NCI-H1092 treated with DMSO at 0.1 percent for 48 hours (cell line): ENCODE results near the gene NACC2.
"Not testable (repeated sequence)": the region's sequence is repeated elsewhere in the genome, so short reads cannot be mapped to it uniquely, and the experiment has no call there.

ENCODE experiments used
- DNase-seq: peaks from one replicate; lab custom pipeline; 2025; lab: John Stamatoyannopoulos, UW

The NACC2 gene

GRCh38 chr9:135975834-135976233, 119.3 kb downstream of the NACC2 start:
- DNase-seq: no peak

- no peak for DNase-seq
These were observed 120.9 kb downstream of the NACC2 start for GRCh38 chr9:135974220-135974573.

- no peak for DNase-seq
These were observed 121.5 kb downstream of the NACC2 start for GRCh38 chr9:135973277-135974219.

- no peak for DNase-seq
These were observed 123.2 kb downstream of the NACC2 start for GRCh38 chr9:135971892-135972291.

DNA sequence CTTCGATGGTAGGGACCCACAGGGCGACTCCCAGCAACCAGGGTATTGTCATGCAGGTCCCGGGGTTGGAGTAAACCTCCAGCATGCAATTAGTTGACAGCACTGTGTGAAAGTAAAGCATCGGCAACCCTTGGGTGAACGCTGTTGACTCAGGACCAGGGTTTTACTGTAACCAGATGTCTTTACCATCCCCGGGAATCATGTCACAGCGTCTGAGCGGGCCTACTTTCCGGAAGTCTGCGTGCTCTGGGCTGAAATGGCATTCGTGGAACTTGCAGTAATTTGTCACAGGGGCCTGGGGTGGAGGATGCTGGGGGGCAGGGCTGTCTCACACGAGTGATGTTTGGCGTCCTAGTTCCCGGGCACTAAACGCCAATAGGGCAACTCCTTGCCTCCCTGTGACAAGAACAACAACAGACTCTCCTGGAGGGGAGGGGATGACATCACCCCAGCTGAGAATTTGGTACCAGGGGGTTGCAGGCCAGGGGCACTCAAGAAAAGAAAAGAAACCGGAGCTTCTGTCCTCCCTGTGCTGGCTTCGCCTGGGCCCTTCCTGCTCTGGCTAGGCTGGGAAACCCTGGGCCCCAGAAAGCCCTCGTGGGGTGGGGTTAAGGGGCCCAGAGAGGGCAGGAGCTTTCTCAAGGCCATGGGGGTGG, 123.8 kb downstream of the NACC2 start:
- DNase-seq: no peak

GRCh38 chr9:135970128-135970815, 124.8 kb downstream of the NACC2 start:
- no peak for DNase-seq

GRCh38 chr9:135969064-135969683, 125.9 kb downstream of the NACC2 start:
- DNase-seq: no peak

DNA sequence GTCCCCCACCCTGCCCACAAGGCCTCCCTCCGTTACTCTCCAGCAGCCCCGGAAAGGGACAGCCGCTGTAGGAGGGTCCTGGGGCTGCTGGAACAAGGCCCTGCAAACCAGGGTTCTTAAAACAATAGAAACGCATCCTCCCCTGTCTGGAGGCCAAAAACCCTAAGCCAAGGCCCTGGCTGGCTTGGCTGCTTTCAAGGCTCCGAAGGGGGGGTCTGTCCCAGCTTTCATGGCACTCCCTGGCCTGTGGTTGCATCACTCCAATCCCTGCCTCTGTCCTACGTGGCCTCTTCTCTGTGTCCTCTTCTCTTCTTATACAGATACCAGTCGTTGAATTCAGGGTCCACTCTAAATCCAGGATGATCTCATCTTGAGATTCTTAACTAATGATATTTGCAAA, 126.5 kb downstream of the NACC2 start:
- no peak for DNase-seq

DNA sequence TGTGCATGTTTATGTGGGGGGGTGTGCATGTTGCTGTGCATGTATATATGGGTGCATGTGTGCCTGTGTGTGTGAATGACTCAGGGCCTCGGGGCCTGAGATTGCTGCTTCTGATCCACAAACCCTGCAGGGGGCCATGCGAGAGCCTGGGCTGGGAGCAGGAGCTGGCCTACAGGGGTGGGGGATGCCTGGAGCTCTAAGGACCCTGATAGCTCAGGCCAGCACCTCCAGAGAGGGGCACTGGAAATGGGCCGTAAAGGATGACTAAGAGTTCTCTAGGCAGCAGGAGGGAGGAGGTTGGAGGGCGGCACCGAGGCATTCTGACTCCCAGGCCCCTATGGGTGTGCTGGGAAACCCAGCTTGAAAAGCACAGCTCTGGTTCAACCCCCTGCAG, 127.0 kb downstream of the NACC2 start:
- DNase-seq: no peak

DNA sequence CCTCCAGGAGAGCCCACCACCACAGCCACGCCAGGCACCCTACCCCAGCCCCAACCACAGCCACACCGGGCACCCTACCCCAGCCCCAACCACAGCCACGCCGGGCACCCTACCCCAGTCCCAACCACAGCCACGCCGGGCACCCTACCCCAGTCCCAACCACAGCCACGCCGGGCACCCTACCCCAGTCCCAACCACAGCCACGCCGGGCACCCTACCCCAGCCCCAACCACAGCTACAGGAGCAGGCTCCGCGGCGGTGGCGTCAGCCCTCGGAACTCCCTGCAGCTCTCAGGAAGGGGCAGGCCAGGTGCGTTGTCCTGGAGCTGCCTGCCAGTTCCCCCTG, 128.2 kb downstream of the NACC2 start:
- DNase-seq: not testable (repeated sequence)

DNA sequence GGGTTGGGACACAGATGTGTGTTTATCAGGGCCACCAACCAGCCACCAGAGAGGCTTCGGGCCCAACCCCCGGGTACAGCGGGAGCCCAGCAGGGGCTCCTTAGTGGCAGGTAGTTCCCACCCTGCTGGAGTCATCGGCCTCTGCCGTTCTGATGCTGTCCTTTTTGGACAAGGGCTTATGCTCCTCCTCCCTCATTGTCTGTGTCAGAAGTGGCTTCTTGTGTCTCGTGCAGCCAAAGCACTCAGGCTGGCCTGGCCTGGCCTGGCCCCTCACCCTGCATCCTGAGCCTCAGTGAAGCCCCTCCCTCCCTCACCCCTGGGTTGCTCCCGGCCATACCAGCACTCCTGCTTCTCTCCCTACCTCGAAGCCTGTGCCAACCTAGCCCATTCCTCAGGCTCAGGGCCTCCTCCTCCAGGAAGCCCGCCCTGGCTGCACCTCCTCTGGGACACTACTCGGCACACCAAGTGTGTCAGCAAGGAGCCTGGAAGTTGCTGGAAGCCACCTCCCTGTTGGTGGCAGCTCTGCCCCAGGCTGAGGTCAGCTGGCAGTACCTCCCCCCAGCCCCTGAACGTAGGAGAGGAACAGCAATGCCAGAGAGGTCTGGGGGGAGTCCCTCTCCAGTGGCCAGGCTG, 129.8 kb downstream of the NACC2 start:
- DNase-seq: no peak

DNA sequence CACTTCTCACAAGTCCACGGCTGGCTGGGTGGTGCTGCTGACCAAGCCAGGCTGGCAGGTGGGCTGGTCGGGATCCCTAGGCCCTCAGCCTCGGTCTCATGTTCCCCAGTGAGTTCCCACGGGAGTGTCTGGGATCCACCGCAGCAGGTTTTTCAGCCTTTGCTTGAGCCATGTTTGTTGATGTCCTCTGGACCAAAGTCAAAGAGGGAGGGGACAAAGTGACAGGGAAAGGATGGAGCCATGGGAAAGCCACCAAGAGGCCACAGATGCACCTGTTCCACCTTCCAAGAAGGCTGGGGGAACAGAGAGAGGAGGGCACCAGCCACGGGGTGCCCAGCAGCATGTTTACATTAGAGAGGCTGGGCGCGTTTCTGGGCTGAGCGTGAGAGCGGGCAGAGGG, 131.2 kb downstream of the NACC2 start:
- no peak for DNase-seq

DNA sequence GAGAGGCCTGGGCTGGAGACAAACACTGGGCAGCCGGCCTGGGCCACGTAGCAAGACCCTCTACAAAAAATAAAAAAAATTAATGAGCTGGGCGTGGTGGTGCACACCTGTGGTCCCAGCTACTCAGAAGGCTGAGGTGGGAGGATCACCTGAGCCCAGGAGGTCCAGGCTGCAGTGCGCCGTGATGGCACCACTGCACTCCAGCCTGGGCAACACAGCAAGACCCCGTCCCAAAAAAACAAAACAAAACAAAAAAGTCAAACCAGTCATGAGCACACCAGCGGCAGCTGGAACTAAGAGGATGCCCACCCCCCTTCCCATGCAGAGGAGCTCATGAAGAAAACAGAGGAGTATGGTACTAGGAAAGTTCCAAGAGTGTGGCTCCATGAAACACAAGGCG, 131.8 kb downstream of the NACC2 start:
- no peak for DNase-seq

GRCh38 chr9:135962696-135963307, 132.3 kb downstream of the NACC2 start:
- no peak for DNase-seq

- DNase-seq: no peak
These were observed 133.0 kb downstream of the NACC2 start for GRCh38 chr9:135961811-135962695.

DNA sequence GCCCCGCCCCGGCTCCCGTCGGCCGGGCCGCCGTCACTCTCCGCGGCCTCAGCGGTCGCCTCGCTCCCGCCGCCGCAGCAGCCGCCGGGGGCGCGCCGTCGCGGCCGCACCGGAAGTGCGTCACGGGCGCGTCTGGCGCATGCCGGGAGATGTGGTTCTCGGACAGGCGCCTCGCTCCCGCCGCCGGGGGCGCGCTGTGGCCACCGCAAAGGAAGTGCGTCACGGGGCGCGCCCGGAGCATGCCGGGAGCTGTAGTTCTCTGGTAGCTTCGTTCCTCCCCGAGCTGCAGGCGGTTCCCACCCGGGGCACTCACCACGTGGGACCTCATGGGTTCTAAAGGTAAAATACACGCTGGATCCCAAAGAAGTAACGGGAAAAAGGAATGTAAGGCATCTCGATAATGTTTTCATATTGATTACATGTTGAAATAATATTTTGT, 133.8 kb downstream of the NACC2 start, which contains the start of gene UBAC1:
TSS of gene UBAC1 (minus strand) at position 97 of the 439 bp plus-strand sequence. CDS start 211 bp downstream, outside the sequence.
- peak; percentile 91 for DNase-seq

- no peak for DNase-seq
These were observed 134.4 kb downstream of the NACC2 start for GRCh38 chr9:135960411-135961276.

DNA sequence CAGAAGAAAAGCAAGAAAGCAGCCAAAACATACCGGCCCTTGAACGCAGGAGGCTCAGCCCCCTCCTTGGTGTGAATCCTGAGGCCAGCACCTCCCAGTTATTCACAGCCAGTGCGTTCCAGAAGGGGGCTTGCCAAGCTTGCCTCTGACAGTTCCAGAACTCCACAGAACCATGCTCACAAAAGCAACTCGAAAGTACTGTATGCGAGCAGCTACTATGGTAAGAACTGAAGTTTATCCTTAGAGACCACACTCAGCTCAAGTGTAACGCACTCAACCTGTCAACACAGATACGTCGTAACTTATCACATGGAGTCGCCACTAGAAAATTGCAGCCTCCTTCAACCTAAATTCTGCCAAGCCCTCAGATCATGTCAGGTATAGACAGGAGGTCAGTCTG, 135.3 kb downstream of the NACC2 start:
- DNase-seq: no peak

GRCh38 chr9:135958485-135958884, 136.6 kb downstream of the NACC2 start:
- no peak for DNase-seq
